ENCODE measurements around the gene TSPAN9.

DNA sequence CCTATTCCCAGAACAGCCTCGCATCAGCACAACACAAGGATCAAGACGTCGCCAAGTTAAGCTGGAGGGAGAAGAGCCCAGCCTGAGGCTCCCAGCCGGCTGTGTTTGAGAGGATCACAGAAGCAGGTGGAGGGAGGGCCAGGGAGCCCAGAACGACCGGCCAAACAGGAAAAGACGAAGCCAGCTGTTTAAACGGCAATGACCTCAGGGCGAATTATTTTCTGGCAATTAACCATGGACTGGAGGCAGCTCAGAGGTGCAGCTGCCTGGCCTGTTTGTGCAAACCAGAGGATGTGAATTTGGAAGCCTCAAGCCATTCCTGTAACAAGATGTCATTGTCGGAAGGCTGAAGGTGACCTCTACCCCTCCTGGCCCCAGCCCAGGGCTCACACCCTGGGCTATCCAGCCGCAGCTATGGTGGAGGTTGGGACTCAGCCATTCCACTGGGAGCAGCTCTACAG, 238.1 kb downstream of the TSPAN9 start:
- TF ChIP-seq, protein P1, sequence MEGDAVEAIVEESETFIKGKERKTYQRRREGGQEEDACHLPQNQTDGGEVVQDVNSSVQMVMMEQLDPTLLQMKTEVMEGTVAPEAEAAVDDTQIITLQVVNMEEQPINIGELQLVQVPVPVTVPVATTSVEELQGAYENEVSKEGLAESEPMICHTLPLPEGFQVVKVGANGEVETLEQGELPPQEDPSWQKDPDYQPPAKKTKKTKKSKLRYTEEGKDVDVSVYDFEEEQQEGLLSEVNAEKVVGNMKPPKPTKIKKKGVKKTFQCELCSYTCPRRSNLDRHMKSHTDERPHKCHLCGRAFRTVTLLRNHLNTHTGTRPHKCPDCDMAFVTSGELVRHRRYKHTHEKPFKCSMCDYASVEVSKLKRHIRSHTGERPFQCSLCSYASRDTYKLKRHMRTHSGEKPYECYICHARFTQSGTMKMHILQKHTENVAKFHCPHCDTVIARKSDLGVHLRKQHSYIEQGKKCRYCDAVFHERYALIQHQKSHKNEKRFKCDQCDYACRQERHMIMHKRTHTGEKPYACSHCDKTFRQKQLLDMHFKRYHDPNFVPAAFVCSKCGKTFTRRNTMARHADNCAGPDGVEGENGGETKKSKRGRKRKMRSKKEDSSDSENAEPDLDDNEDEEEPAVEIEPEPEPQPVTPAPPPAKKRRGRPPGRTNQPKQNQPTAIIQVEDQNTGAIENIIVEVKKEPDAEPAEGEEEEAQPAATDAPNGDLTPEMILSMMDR (IDR thresholded peaks at IDR 0.05) = no peak
- TF ChIP-seq POLR2A (IDR thresholded peaks at IDR 0.05) = no peak
